Limb (tissue), 2 donors: ENCODE data around the gene NOTCH3.

ENCODE experiments used
- DNase-seq, 2 donors: peaks; one replicate each; pipeline ENCODE4 v3.0.0-alpha.2; 2016; ENCODE audit errors: extremely low spot score in 2 of 2

The NOTCH3 gene

GRCh38 chr19:15236886-15237285 lies 36.1 kb upstream of the NOTCH3 start:
- no peak for DNase-seq

GRCh38 chr19:15235781-15236180 lies 35.0 kb upstream of the NOTCH3 start:
- no peak for DNase-seq

- DNase-seq, result no peak
Measured at GRCh38 chr19:15234431-15235130, 33.8 kb upstream of the NOTCH3 start.

- DNase-seq, result peak in 1 of 2 donors; percentile 30
Measured at GRCh38 chr19:15231271-15231670, 30.5 kb upstream of the NOTCH3 start.

- no peak for DNase-seq
Measured at GRCh38 chr19:15227261-15227660, 26.5 kb upstream of the NOTCH3 start.

- DNase-seq, result peak in 1 of 2 donors; percentile 28
Measured at GRCh38 chr19:15225760-15226159, 25.0 kb upstream of the NOTCH3 start.

GRCh38 chr19:15223649-15224361 lies 23.0 kb upstream of the NOTCH3 start:
- DNase-seq, result no peak

GRCh38 chr19:15222738-15223648 lies 22.2 kb upstream of the NOTCH3 start:
- peak; percentile 95 to 97 for DNase-seq

- DNase-seq, result no peak
Measured at GRCh38 chr19:15220833-15221232, 20.0 kb upstream of the NOTCH3 start.

- no peak for DNase-seq
Measured at GRCh38 chr19:15218501-15218900, 17.7 kb upstream of the NOTCH3 start.

- no peak for DNase-seq
Measured at GRCh38 chr19:15216363-15216762, 15.6 kb upstream of the NOTCH3 start.

GRCh38 chr19:15213715-15214381 lies 13.1 kb upstream of the NOTCH3 start:
- no peak for DNase-seq

- DNase-seq, result no peak
Measured at GRCh38 chr19:15212711-15213110, 11.9 kb upstream of the NOTCH3 start.

GRCh38 chr19:15210323-15210781 lies 9.6 kb upstream of the NOTCH3 start:
- no peak for DNase-seq

GRCh38 chr19:15201374-15202023 lies 704 bp upstream of the NOTCH3 start:
- no peak for DNase-seq

- peak; percentile 76 to 92 for DNase-seq
Measured at GRCh38 chr19:15199661-15200552, 888 bp downstream of the NOTCH3 start.

GRCh38 chr19:15198951-15199660 lies 1.7 kb downstream of the NOTCH3 start:
- DNase-seq, result no peak

GRCh38 chr19:15197942-15198341 lies 2.9 kb downstream of the NOTCH3 start:
- DNase-seq, result no peak

GRCh38 chr19:15197275-15197941 lies 3.4 kb downstream of the NOTCH3 start:
- peak in 1 of 2 donors; percentile 80 for DNase-seq
